H1 (cell line): ENCODE results near the gene SMAD6. TPM values are rescaled to one million over a fixed set of nuclear protein-coding genes. Genes with fewer than 3 reads are reported as not detected.

ENCODE experiments used
- CTCF ChIA-PET: fragments of 300-600 bp; sonication (Branson Sonifier 250); formaldehyde crosslinking; loops from one replicate; lab custom pipeline; 2021; ENCODE audit not compliant: partially characterized antibody; lab: Charles Lee
- POLR2A ChIA-PET: fragments of 300-600 bp; sonication (Branson Sonifier 250); formaldehyde crosslinking; loops from one replicate; lab custom pipeline; 2021; ENCODE audit warnings: inconsistent platforms; ENCODE audit not compliant: partially characterized antibody; lab: Charles Lee
- DNase-seq, 2 experiments: peaks; one replicate each; pipeline versions ENCODE4 v3.0.0 to v3.0.0-alpha.2; 2010 to 2022; ENCODE audit warnings: low spot score in 2 of 2, low read depth in 1 of 2, mixed read lengths in 1 of 2
- FAIRE-seq: peaks from 2 replicates; lab custom pipeline; 2011; peaks lifted over from hg19 to GRCh38; lab: Jason Lieb, UNC
- H2AFZ ChIP-seq: 2 replicates; pipeline ENCODE4 v1.8.1; 2012; ENCODE audit warnings: low read length, inconsistent platforms
- H2AK5ac ChIP-seq: 2 replicates; pipeline ENCODE4 v1.6.1; 2013; ENCODE audit warnings: low read depth, low read length
- H2BK120ac ChIP-seq: replicated peaks from 2 replicates; pipeline ENCODE3; 2013; ENCODE audit warnings: low read depth, low read length, inconsistent platforms
- H2BK12ac ChIP-seq: 2 replicates; pipeline ENCODE4 v1.6.1; 2013; ENCODE audit warnings: low read depth, low read length
- H2BK15ac ChIP-seq: 2 replicates; pipeline ENCODE4 v1.6.1; 2013; ENCODE audit warnings: low read length
- H2BK20ac ChIP-seq: 2 replicates; pipeline ENCODE4 v1.6.1; 2013; ENCODE audit warnings: low read length
- H2BK5ac ChIP-seq: 2 replicates; pipeline ENCODE4 v1.6.1; 2013; ENCODE audit warnings: low read depth, low read length
- H3K14ac ChIP-seq: 2 replicates; pipeline ENCODE4 v1.6.1; 2013; ENCODE audit warnings: inconsistent platforms; ENCODE audit not compliant: insufficient read length
- H3K18ac ChIP-seq: 2 replicates; pipeline ENCODE4 v1.6.1; 2013; ENCODE audit warnings: low read length; ENCODE audit errors: extremely low read depth
- H3K23ac ChIP-seq: 2 replicates; pipeline ENCODE4 v1.6.1; 2013; ENCODE audit warnings: inconsistent platforms; ENCODE audit not compliant: insufficient read length
- H3K23me2 ChIP-seq: 2 replicates; pipeline ENCODE4 v1.6.1; 2013; ENCODE audit warnings: low read depth, low read length
- H3K27ac ChIP-seq: 2 replicates; pipeline ENCODE4 v1.6.1; 2011; ENCODE audit warnings: low read depth, low read length, inconsistent platforms
- H3K27me3 ChIP-seq, 4 experiments: replicated peaks in 1 of 4; 1 replicate in 1 of 4; 2 replicates in 3 of 4; pipeline versions ENCODE4 v1.6.1 to v1.8.1; 2011 to 2013; ENCODE audit warnings: low read length in 3 of 4, mild to moderate bottlenecking in 3 of 4, inconsistent platforms in 2 of 4, mixed read lengths in 2 of 4, moderate library complexity in 1 of 4; ENCODE audit not compliant: control insufficient read depth in 3 of 4, insufficient read depth in 3 of 4; ENCODE audit errors: extremely low read depth in 1 of 4
- H3K36me3 ChIP-seq, 4 experiments: 2 replicates each; pipeline versions ENCODE4 v1.6.1 to v1.8.1; 2011 to 2013; ENCODE audit warnings: mild to moderate bottlenecking in 4 of 4, low read length in 3 of 4, moderate library complexity in 2 of 4, control low read depth in 1 of 4, inconsistent platforms in 1 of 4; ENCODE audit not compliant: insufficient read depth in 4 of 4, control insufficient read depth in 2 of 4
- H3K4ac ChIP-seq: replicated peaks from 2 replicates; pipeline ENCODE3; 2013; ENCODE audit warnings: low read length, low read depth, mixed read lengths, inconsistent platforms; ENCODE audit not compliant: insufficient read length
- H3K4me1 ChIP-seq, 4 experiments: replicated peaks in 1 of 4; 1 replicate in 1 of 4; 2 replicates in 3 of 4; pipeline versions ENCODE4 v1.6.1 to v1.8.1; 2011 to 2013; ENCODE audit warnings: low read length in 3 of 4, inconsistent platforms in 2 of 4, mixed read lengths in 1 of 4; ENCODE audit not compliant: insufficient read depth in 4 of 4, control insufficient read depth in 3 of 4
- H3K4me2 ChIP-seq, 2 experiments: 2 replicates each; pipeline versions ENCODE4 v1.6.1 to v1.8.1; 2011 to 2013; ENCODE audit warnings: low read depth in 2 of 2, low read length in 2 of 2, control low read depth in 1 of 2, inconsistent platforms in 1 of 2, mild to moderate bottlenecking in 1 of 2; ENCODE audit not compliant: insufficient read depth in 1 of 2
- H3K4me3 ChIP-seq, 4 experiments: fragments of 200-600, 300-600 bp in 1 of 4; sonication (generic), shearing (Covaris generic), sonication (Bioruptor Twin) in 1 of 4; 2 replicates each; pipeline versions ENCODE4 v1.5.1 to v1.8.1; 2011 to 2016; ENCODE audit warnings: low read length in 4 of 4, low read depth in 3 of 4, control low read depth in 2 of 4, inconsistent platforms in 2 of 4, mild to moderate bottlenecking in 2 of 4, mixed read lengths in 1 of 4, moderate library complexity in 1 of 4; ENCODE audit not compliant: insufficient read depth in 2 of 4; ENCODE audit errors: extremely low read depth in 1 of 4
- H3K56ac ChIP-seq: replicated peaks from 2 replicates; pipeline ENCODE3; 2013; ENCODE audit warnings: low read depth, mild to moderate bottlenecking, mixed read lengths, low read length, inconsistent platforms; ENCODE audit not compliant: insufficient read length
- H3K79me1 ChIP-seq: 2 replicates; pipeline ENCODE4 v1.6.1; 2013; ENCODE audit warnings: low read depth, low read length, control low read depth
- H3K79me2 ChIP-seq, 2 experiments: 2 replicates each; pipeline versions ENCODE4 v1.6.1 to v1.8.1; 2012 to 2013; ENCODE audit warnings: low read length in 2 of 2, mild to moderate bottlenecking in 2 of 2, inconsistent platforms in 1 of 2; ENCODE audit not compliant: insufficient read depth in 2 of 2, control insufficient read depth in 1 of 2
- H3K9ac ChIP-seq, 4 experiments: replicated peaks in 1 of 4; 1 replicate in 1 of 4; 2 replicates in 3 of 4; pipeline versions ENCODE4 v1.6.1 to v1.8.1; 2011 to 2013; ENCODE audit warnings: low read depth in 3 of 4, low read length in 3 of 4, control low read depth in 2 of 4, mild to moderate bottlenecking in 2 of 4, moderate library complexity in 2 of 4, inconsistent platforms in 1 of 4; ENCODE audit errors: extremely low read depth in 1 of 4
- H3K9me3 ChIP-seq, 2 experiments: 2 replicates each; pipeline versions ENCODE4 v1.6.1 to v1.8.1; 2012 to 2013; ENCODE audit warnings: mild to moderate bottlenecking in 2 of 2, moderate library complexity in 2 of 2, control low read depth in 1 of 2, inconsistent platforms in 1 of 2, low read depth in 1 of 2, low read length in 1 of 2, mixed read lengths in 1 of 2; ENCODE audit not compliant: insufficient read depth in 2 of 2
- H4K20me1 ChIP-seq, 2 experiments: replicated peaks in 1 of 2; 2 replicates each; pipeline versions ENCODE3 to v1.8.1; 2011 to 2013; ENCODE audit warnings: inconsistent platforms in 2 of 2, low read length in 2 of 2, mild to moderate bottlenecking in 1 of 2; ENCODE audit not compliant: insufficient read depth in 2 of 2, control insufficient read depth in 1 of 2
- H4K5ac ChIP-seq: 2 replicates; pipeline ENCODE4 v1.6.1; 2013; ENCODE audit warnings: low read length, low read depth, mixed read lengths, inconsistent platforms; ENCODE audit not compliant: insufficient read length
- H4K8ac ChIP-seq: 2 replicates; pipeline ENCODE4 v1.8.0; 2013; ENCODE audit warnings: mild to moderate bottlenecking, moderate library complexity, low read length, inconsistent platforms; ENCODE audit not compliant: insufficient read depth; ENCODE audit errors: extremely low read depth
- H4K91ac ChIP-seq: replicated peaks from 2 replicates; pipeline ENCODE3; 2013; ENCODE audit warnings: low read length, mixed read lengths, inconsistent platforms; ENCODE audit not compliant: insufficient read length
- CHD1 ChIP-seq: IDR thresholded peaks from 2 replicates; pipeline ENCODE4 v1.6.1; 2012; ENCODE audit warnings: low read depth, low read length, improper control_type of control experiment
- CTBP2 ChIP-seq: IDR thresholded peaks from 2 replicates; pipeline ENCODE4 v1.7.0; 2011; ENCODE audit warnings: borderline replicate concordance, mild to moderate bottlenecking, moderate library complexity, mixed read lengths, low read length; ENCODE audit not compliant: insufficient read depth, insufficient read length
- RAD21 ChIP-seq, 2 experiments: IDR thresholded peaks in 1 of 2; conservative IDR thresholded peaks in 1 of 2; 2 replicates each; pipeline ENCODE4 v1.6.1; 2011; ENCODE audit warnings: low read depth in 2 of 2, low read length in 2 of 2, improper control_type of control experiment in 1 of 2, inconsistent platforms in 1 of 2, mild to moderate bottlenecking in 1 of 2, moderate library complexity in 1 of 2
- RBBP5 ChIP-seq: IDR thresholded peaks from 2 replicates; pipeline ENCODE4 v1.7.1; 2012; ENCODE audit warnings: low read depth, mild to moderate bottlenecking, inconsistent platforms, low read length, moderate library complexity, borderline replicate concordance
- SIN3A ChIP-seq, 2 experiments: IDR thresholded peaks in 1 of 2; conservative IDR thresholded peaks in 1 of 2; 2 replicates each; pipeline ENCODE4 v1.6.1; 2011 to 2012; ENCODE audit warnings: low read length in 2 of 2, improper control_type of control experiment in 1 of 2, low read depth in 1 of 2, mild to moderate bottlenecking in 1 of 2
- SUZ12 ChIP-seq: fragments of 200-600 bp; sonication (generic); IDR thresholded peaks from 2 replicates; pipeline ENCODE4 v1.6.1; 2012; ENCODE audit warnings: mild to moderate bottlenecking, inconsistent platforms, low read length, moderate library complexity, mixed read lengths
- TAF7 ChIP-seq: optimal IDR thresholded peaks from 2 replicates; pipeline ENCODE3; 2011; ENCODE audit warnings: low read depth, mild to moderate bottlenecking, inconsistent platforms, low read length, moderate library complexity, borderline replicate concordance
- TBP ChIP-seq: IDR thresholded peaks from 2 replicates; pipeline ENCODE4 v1.6.1; 2011; ENCODE audit warnings: low read depth, low read length, improper control_type of control experiment
- YY1 ChIP-seq: IDR thresholded peaks from 2 replicates; pipeline ENCODE4 v1.6.1; 2011; ENCODE audit warnings: low read depth, mild to moderate bottlenecking, low read length
- WGBS, 2 experiments: shearing (Covaris generic) in 1 of 2; methylation state at CpG; one replicate each; pipeline versions ENCODE4 v1.1.6 to v1.1.7; 2013 to 2015; ENCODE audit warnings: low lambda C conversion rate in 2 of 2, mixed read lengths in 2 of 2, inconsistent platforms in 1 of 2, low coverage in 1 of 2, missing lambda C conversion rate in 1 of 2; ENCODE audit not compliant: insufficient replicate concordance in 2 of 2, insufficient coverage in 1 of 2, insufficient read length in 1 of 2; ENCODE audit errors: extremely low coverage in 1 of 2, missing lambda C conversion rate in 1 of 2; 5-methylcytosine and 5-hydroxymethylcytosine counted together
- polyA plus RNA-seq, 7 experiments: library from polyadenylated mRNA; depleted of rRNA in 3 of 7; stranded (reverse) in 5 of 7; unstranded in 2 of 7; fragments of >200 nt in 5 of 7; fragments of 200-250 nt in 2 of 7; gene quantifications; 1 replicate in 5 of 7; 2 replicates in 1 of 7; 4 replicates in 1 of 7; pipeline versions ENCODE4 v1.2.1 to v1.2.3, GENCODE V29; 2011 to 2013; ENCODE audit warnings: missing spikeins in 2 of 7, mixed read lengths in 2 of 7
- total RNA-seq: library from RNA; stranded (reverse); fragmentation: NEBNext Ultra II Directional; extraction: Animal tissue kit (Norgen Biotek cat#: 25700); gene quantifications from 2 replicates; pipeline ENCODE4 v1.2.1, GENCODE V29; 2021

The SMAD6 gene
- total and polyA plus RNA-seq, 2 of the 8 experiments (the other 6 are each of a cell fraction or from before 2014, with no cell fraction given), result 1.8 to 7.0 TPM

GRCh38 chr15:66721954-66722353, 19.9 kb downstream of the SMAD6 start:
- H2BK20ac ChIP-seq, result no peak overlapping the region
- H3K14ac ChIP-seq, result no peak overlapping the region
- H3K4ac ChIP-seq, result no peak overlapping the region
- DNase-seq, result no peak
- H3K27me3 ChIP-seq, result no peaks in the 10 kb centered on the region
- no peaks in the 10 kb centered on the region for H3K23me2 ChIP-seq
- 87% methylated on average over 6 of the region's 6 CpGs; no CpG with 5 or more reads in 1 of the 2 experiments for WGBS, 2 experiments
- H2BK5ac ChIP-seq, result no peak overlapping the region
- ChIA-PET POLR2A (interaction anchor here (1.0 to 1.9 kb wide), 5 partner anchors 15 to 23 kb away, joined by 4 to 5 read pairs (median 4); partner anchors contain the start of gene SMAD6), CTCF (interaction anchor here (0.6 to 10.6 kb wide), 10 partner anchors 15 to 175 kb away, joined by 3 to 105 read pairs (median 4); no protein-coding TSS in a partner anchor)
- no peak overlapping the region for H3K4me3 ChIP-seq
- H3K4me1 ChIP-seq, result peaks cover 0 to 4% (median under 1%) of the 10 kb centered on the region in 4 experiments; a peak in 3 of 7 replicates
- peaks cover 0 to 5% (median 0%) of the 10 kb centered on the region in 4 experiments; a peak in 3 of 8 replicates for H3K36me3 ChIP-seq
- no peak overlapping the region for H3K9ac ChIP-seq
- H2AFZ ChIP-seq, result no peak overlapping the region
- no peaks in the 10 kb centered on the region for H3K79me2 ChIP-seq
- peaks cover 0 to 6% of the 10 kb centered on the region in 2 experiments for H4K20me1 ChIP-seq
- H3K9me3 ChIP-seq, result no peaks in the 10 kb centered on the region
- H4K91ac ChIP-seq, result no peak overlapping the region
- no peak overlapping the region for H2AK5ac ChIP-seq
- no peak overlapping the region for H3K18ac ChIP-seq
- H2BK15ac ChIP-seq, result no peak overlapping the region
- H2BK12ac ChIP-seq, result no peak overlapping the region; the same call in 1 of the 2 replicates
- no peak overlapping the region for H3K4me2 ChIP-seq
- H3K56ac ChIP-seq, result no peak overlapping the region
- H3K23ac ChIP-seq, result no peak overlapping the region
- no peak for FAIRE-seq
- no peak overlapping the region for H3K27ac ChIP-seq
- no peak overlapping the region for H4K5ac ChIP-seq
- H4K8ac ChIP-seq, result no peak overlapping the region
- peaks cover 3% of the 10 kb centered on the region; the same call in 1 of the 2 replicates for H3K79me1 ChIP-seq
- H2BK120ac ChIP-seq, result no peak overlapping the region
- no peak for TF ChIP-seq CHD1
- no peak for TF ChIP-seq RBBP5
- TF ChIP-seq YY1, result no peak
- no peak for TF ChIP-seq SUZ12
- no peak for TF ChIP-seq RAD21 (IDR thresholded peaks at IDR 0.05 in 1 of 2, conservative IDR thresholded peaks at IDR 0.05 in 1 of 2; ENCODE audit: low read depth in 2 of 2, low read length in 2 of 2)
- TF ChIP-seq SIN3A (conservative IDR thresholded peaks at IDR 0.05 in 1 of 2, IDR thresholded peaks at IDR 0.05 in 1 of 2; ENCODE audit: low read depth in 1 of 2, low read length in 2 of 2), result no peak
- no peak for TF ChIP-seq TAF7
- no peak for TF ChIP-seq TBP
- no peak for TF ChIP-seq CTBP2
